Measurements from ENCODE around the gene RSPH4A. TPM values are rescaled to one million over a fixed set of nuclear protein-coding genes. Genes with fewer than 3 reads are reported as not detected.

RSPH4A gene
- total RNA-seq, 4 donors from 2014 or later = 0.19 to 0.40 TPM; not detected in 2

DNA sequence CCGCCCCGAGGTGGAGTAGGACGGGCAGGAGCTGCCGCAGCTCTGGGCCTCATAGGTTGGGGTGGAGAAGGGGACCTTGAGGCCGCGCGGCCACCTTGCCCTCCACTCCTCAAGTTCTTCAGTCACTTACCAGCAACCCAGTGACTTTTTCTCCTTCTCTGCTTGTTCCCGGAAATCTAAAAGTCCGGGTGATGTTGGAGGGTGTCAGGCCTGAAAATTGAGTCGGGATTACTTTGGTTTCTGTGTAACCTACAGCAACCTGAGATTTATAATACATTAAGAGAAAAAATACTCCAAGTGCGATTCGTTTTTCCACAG, 44.6 kb upstream of the RSPH4A start:
- no peaks in the 10 kb centered on the region for H3K9me3 ChIP-seq
- no peak for ATAC-seq
- 0% methylated on average over 5 of the region's 12 CpGs for WGBS, 2 donors (ENCODE audit: low coverage in 1 of 2)

DNA sequence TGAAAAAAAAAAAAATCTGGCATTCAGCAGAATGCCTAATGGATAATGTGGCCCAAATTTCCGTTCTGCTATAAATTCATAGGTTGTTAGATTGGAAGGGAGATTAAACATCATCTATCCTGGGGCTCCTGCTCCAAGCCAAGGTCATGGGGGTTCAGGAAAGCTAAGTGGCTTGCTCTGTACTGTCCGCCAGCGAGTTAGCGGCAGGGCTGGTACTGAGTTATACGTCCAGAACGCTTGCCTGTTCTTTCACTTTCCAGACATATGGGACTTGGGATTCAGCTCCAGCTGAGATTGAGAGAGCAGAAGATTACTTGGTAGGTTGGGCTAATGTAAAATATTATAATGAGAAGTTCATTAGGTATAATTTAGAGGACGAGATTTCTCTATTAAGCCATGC, 44.1 kb upstream of the RSPH4A start:
- H3K36me3 ChIP-seq = peaks cover 0 to 23% of the 10 kb centered on the region in 2 donors
- peak overlapping the region; percentile 51 to 79 for H3K4me3 ChIP-seq
- no peak for ATAC-seq
- H3K4me1 ChIP-seq = peaks cover 10 to 40% (median 11%) of the 10 kb centered on the region in 3 donors
- no peaks in the 10 kb centered on the region for H3K27me3 ChIP-seq
- H3K27ac ChIP-seq = peak overlapping the region; percentile 64 to 95 (median 94)
- H3K9me3 ChIP-seq = no peaks in the 10 kb centered on the region
- 0 to 1% methylated on average over 7 of the region's 7 CpGs for WGBS, 2 donors (ENCODE audit: low coverage in 1 of 2)
- no peak for TF ChIP-seq POLR2AphosphoS5 (IDR thresholded peaks at IDR 0.05)
- no peak for TF ChIP-seq POLR2A (IDR thresholded peaks at IDR 0.05)
- TF ChIP-seq, protein P1, sequence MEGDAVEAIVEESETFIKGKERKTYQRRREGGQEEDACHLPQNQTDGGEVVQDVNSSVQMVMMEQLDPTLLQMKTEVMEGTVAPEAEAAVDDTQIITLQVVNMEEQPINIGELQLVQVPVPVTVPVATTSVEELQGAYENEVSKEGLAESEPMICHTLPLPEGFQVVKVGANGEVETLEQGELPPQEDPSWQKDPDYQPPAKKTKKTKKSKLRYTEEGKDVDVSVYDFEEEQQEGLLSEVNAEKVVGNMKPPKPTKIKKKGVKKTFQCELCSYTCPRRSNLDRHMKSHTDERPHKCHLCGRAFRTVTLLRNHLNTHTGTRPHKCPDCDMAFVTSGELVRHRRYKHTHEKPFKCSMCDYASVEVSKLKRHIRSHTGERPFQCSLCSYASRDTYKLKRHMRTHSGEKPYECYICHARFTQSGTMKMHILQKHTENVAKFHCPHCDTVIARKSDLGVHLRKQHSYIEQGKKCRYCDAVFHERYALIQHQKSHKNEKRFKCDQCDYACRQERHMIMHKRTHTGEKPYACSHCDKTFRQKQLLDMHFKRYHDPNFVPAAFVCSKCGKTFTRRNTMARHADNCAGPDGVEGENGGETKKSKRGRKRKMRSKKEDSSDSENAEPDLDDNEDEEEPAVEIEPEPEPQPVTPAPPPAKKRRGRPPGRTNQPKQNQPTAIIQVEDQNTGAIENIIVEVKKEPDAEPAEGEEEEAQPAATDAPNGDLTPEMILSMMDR (IDR thresholded peaks at IDR 0.05) = no peak
- TF ChIP-seq EP300 (IDR thresholded peaks at IDR 0.05) = no peak

More for the DNA sequence above, 44.6 kb upstream of the RSPH4A start:
- Histone ChIP-seq H3K36me3 (peaks cover 0 to 18% of the 10 kb centered on the region in 2 donors), H3K27ac (peak overlapping the region; percentile 64 to 95 (median 94)), H3K4me1 (peaks cover 10 to 39% (median 11%) of the 10 kb centered on the region in 3 donors), H3K4me3 (peak overlapping the region; percentile 51 to 79), H3K27me3 (no peaks in the 10 kb centered on the region)
- TF ChIP-seq, protein P1 (IDR thresholded peaks at IDR 0.05) = no peak
- no peak for TF ChIP-seq POLR2AphosphoS5 (IDR thresholded peaks at IDR 0.05)
- no peak for TF ChIP-seq EP300 (IDR thresholded peaks at IDR 0.05)
- TF ChIP-seq POLR2A (IDR thresholded peaks at IDR 0.05) = no peak

DNA sequence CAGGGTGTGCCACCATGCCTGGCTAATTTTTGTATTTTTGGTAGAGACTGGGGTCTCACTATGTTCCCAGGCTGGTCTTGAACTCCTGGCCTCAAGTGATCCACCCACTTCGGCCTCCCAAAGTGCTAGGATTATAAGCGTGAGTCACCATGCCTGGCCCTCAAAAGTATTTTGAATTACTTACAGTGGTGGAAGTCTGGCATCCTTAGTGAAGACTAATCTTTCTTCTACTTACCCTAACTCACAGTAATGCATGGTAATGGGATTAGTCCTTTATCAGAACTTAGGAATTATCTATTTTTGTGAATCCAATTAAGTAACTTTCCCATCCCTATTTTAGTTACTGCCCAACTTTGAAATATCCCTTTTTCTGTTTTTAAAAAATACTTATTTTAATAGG, 41.1 kb upstream of the RSPH4A start:
- no peaks in the 10 kb centered on the region for H3K9me3 ChIP-seq
- no peaks in the 10 kb centered on the region for H3K27me3 ChIP-seq
- H3K27ac ChIP-seq = no peak overlapping the region
- H3K4me1 ChIP-seq = peaks cover 7 to 49% (median 11%) of the 10 kb centered on the region in 3 donors
- WGBS, 2 donors (ENCODE audit: low coverage in 1 of 2) = 83 to 100% methylated on average over 1 to 2 of the region's 2 CpGs
- TF ChIP-seq POLR2AphosphoS5 (IDR thresholded peaks at IDR 0.05) (no peak), POLR2A (IDR thresholded peaks at IDR 0.05) (no peak), EP300 (IDR thresholded peaks at IDR 0.05) (no peak)
- TF ChIP-seq, protein P1 (IDR thresholded peaks at IDR 0.05) = no peak
- H3K4me3 ChIP-seq = no peak overlapping the region
- peaks cover 0 to 30% of the 10 kb centered on the region in 2 donors for H3K36me3 ChIP-seq
- no peak for ATAC-seq

DNA sequence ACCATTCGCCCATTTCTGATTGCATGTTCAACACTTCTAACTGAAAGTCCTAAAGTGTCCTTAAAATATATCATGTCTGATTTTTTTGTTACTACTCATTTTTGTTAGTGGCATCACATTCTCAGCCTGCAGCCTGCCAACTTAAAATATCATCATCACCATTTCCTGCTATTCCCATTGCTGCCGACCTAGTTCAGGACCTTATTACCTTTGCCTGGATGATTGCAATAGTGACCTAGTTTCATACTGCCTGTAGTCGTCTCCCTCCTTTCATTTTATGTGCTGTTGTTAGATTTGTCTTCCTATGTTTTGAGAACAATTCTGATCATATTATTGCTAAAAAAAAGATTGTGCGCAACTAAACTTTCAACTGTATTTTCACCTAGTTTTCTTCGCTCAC, 38.8 kb upstream of the RSPH4A start:
- Histone ChIP-seq H3K9me3 (no peaks in the 10 kb centered on the region), H3K4me3 (no peak overlapping the region), H3K27me3 (no peaks in the 10 kb centered on the region), H3K4me1 (peaks cover 6 to 40% (median 11%) of the 10 kb centered on the region in 3 donors), H3K27ac (no peak overlapping the region), H3K36me3 (peaks cover 0 to 40% of the 10 kb centered on the region in 2 donors)
- 74 to 75% methylated on average over 5 of the region's 5 CpGs for WGBS, 2 donors (ENCODE audit: low coverage in 1 of 2)
- no peak for TF ChIP-seq POLR2A (IDR thresholded peaks at IDR 0.05)
- TF ChIP-seq EP300 (IDR thresholded peaks at IDR 0.05) = no peak
- no peak for TF ChIP-seq POLR2AphosphoS5 (IDR thresholded peaks at IDR 0.05)
- TF ChIP-seq, protein P1 (IDR thresholded peaks at IDR 0.05) = no peak
- no peak for ATAC-seq

DNA sequence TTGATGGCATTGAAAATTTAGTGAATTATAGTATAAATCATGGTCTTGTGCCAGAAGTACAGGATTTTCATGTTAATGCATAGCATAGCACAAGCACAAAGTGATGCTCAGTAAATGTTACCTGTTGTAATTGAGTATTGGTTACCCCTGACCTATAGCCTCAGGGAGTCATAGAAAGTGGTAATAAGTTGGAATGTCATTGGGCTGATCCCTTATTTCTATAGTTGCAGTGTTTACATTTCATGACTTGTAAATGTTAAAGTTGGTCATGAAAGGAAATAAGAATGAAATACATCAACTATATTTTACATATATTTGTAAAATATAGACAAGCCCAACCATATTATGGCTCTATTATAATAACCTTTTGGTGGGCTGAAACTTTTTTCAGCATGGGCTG, 37.9 kb upstream of the RSPH4A start:
- Histone ChIP-seq H3K36me3 (peaks cover 0 to 43% of the 10 kb centered on the region in 2 donors), H3K9me3 (no peaks in the 10 kb centered on the region)

More for the DNA sequence above, 37.9 kb upstream of the RSPH4A start:
- Histone ChIP-seq H3K27ac (no peak overlapping the region), H3K27me3 (no peaks in the 10 kb centered on the region), H3K4me1 (peaks cover 4 to 32% (median 6%) of the 10 kb centered on the region in 3 donors), H3K4me3 (no peak overlapping the region)
- ATAC-seq = no peak
- TF ChIP-seq, protein P1 (IDR thresholded peaks at IDR 0.05) = no peak

Data from gastroesophageal sphincter (tissue), 4 donors.